Measurements from ENCODE around the gene STIP1.
A peak's percentile ranks its signal among the peaks of the same experiment; 100 is the strongest.

Gene STIP1

DNA sequence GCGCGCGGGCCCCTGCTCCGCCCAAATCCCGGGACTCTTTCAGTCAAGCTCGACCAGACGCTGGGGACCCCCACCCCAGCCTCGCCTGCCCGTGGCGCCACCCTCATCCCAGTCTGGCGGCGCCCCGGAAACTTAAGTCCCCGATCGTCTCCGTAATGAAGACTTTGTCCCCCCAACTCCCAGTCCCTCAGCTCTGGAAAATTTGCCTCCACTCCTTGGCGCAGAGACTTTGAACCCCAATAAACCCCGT is 65.7 kb downstream of the STIP1 start:
- Mint-ChIP-seq H3K27ac (peak overlapping the region; percentile 41), H3K4me3 (peak overlapping the region; percentile 89), H3K36me3 (no peaks in the 10 kb centered on the region), H3K4me1 (ENCODE audit: low read depth) (peaks cover 15% of the 10 kb centered on the region), H3K9me3 (ENCODE audit: low read depth) (no peaks in the 10 kb centered on the region), H3K27me3 (no peaks in the 10 kb centered on the region)

DNA sequence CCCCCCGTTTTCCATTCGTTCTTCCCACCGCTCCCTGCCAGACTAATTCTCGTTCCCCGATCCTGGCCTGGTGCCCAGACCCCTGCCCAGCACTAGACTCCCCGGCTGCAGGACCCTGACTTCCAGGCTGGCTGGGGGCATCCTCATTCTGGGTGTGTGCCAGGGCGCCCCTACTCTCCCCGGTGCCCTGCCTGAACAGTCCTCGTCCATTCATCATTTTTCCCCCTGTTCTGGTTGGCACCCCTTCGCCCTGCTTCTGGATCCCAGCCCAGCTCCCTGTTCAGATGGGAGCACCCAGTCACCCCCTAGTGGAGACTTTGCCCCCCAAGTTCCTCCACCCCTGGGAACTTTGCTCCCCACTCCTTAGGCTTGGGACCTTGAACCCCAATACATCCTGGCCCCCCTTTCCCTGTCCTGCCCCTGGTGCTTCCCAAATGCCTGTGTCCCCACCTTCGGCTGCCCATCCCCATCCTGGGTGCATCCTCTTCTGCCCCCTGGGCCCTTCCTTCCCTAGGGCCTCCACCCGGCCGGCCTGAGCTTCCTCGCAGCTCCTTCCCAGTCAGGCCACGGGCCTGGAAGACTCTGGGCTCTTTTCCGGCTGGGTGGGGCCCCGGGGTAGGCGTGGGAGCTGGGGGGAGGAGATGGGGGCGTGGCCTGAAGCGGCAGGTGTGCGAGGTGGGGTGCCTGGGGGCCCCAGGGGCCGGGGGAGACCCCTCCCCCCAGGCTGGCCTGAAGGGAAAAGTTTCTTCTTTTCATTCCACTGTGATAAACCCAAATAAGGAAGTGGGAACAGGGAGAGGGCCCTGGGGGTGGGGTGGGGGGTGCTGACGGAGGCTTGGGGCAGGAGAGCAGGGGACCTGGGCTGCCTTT is 66.3 kb downstream of the STIP1 start:
- no peaks in the 10 kb centered on the region for H3K27me3 Mint-ChIP-seq
- peaks cover 15% of the 10 kb centered on the region for H3K4me1 Mint-ChIP-seq (ENCODE audit: low read depth)
- H3K9me3 Mint-ChIP-seq (ENCODE audit: low read depth), result no peaks in the 10 kb centered on the region
- peak overlapping the region; percentile 41 for H3K27ac Mint-ChIP-seq
- peak overlapping the region; percentile 89 for H3K4me3 Mint-ChIP-seq
- no peaks in the 10 kb centered on the region for H3K36me3 Mint-ChIP-seq

DNA sequence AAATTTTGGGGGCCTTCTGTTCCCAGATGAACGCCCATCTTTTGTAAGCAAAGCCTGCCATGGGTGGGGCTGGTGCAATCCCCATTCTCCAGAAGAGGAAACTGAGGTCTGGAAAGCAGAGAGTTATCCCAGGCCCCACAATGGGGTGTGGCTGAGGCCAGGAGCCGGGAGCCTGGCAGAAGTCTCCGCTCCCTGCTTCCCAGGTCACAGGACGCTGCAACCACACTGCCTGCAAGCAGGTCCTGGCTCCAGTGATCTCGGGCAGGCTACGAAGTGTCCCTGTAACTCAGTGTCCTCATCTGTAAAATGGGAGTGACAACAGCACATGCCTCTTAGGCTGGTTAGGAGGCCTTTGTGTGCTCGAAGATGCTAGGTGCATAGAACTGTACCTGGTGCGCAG is 67.1 kb downstream of the STIP1 start:
- Mint-ChIP-seq H3K27me3 (no peaks in the 10 kb centered on the region), H3K9me3 (ENCODE audit: low read depth) (no peaks in the 10 kb centered on the region), H3K4me1 (ENCODE audit: low read depth) (peaks cover 12% of the 10 kb centered on the region), H3K36me3 (no peaks in the 10 kb centered on the region), H3K4me3 (peak overlapping the region; percentile 32), H3K27ac (no peak overlapping the region)

GRCh38 chr11:64253481-64253880 is 67.5 kb downstream of the STIP1 start:
- no peaks in the 10 kb centered on the region for H3K9me3 Mint-ChIP-seq (ENCODE audit: low read depth)
- H3K27ac Mint-ChIP-seq, result no peak overlapping the region
- H3K27me3 Mint-ChIP-seq, result no peaks in the 10 kb centered on the region
- H3K4me3 Mint-ChIP-seq, result peak overlapping the region; percentile 32
- H3K36me3 Mint-ChIP-seq, result no peaks in the 10 kb centered on the region
- peaks cover 12% of the 10 kb centered on the region for H3K4me1 Mint-ChIP-seq (ENCODE audit: low read depth)

Measured in activated naive CD8-positive, alpha-beta T cell (primary cell).